HG02973 (cell line): ENCODE data around the gene COL3A1.

Experiments used
- ATAC-seq: cut with Tn5 transposase; IDR thresholded peaks from one replicate; pipeline ENCODE4 v1.9.1; 2021; ENCODE audit warnings: moderate library complexity; ENCODE audit not compliant: unreplicated experiment

COL3A1 gene

DNA sequence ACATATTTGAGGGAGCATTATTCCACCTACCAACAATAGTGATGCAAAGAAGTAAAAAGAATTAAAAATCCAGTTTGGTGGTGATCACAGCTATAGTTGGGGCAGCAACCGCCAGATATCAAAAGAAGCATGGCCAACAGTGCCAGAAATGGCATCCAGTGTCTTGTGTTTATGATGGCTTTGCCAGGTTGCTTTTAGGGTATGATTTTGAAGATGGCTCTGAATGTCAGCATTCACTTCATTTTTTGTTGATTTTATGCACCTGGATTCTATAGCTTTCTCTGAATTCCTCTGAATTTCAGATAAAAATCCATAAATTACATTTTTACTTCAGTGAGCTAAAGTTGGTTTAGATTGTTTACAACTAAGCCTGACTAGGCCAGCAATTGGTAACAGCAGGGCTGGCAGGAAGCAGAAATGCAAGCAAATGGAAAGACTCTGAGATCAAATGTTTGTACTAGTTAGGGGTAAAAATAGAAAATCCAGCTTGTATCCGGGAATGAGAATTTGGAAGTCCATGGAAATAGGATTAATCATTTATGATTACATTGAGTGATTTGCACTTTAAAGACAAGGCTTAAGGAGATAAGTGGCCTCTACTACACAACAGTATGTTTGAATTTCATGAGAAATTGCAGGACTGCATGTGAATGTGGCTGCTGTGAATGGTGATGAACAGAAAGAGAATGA is 40.4 kb downstream of the COL3A1 start:
- no peak for ATAC-seq

- no peak for ATAC-seq
Observed at GRCh38 chr2:189015359-189015758, 41.2 kb downstream of the COL3A1 start.

GRCh38 chr2:189016311-189016861 is 42.2 kb downstream of the COL3A1 start:
- no peak for ATAC-seq

DNA sequence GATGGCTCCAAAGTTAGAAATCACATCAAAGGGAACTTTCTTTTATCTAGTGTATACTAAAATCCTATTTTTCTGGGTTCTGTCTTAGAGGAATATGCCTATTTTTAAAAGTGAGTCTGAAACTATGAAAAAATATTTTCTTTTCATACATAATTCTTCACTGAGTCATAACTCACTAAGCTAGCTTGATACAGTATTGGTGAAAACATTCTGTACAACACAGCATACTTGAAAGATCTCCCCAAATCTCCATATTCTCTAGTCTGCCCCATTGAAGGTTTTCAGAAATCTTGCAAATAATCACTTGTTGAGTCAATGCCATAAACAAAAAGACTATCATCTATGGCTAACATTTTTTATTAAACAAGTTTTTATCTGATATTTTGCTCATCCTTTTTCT is 44.5 kb downstream of the COL3A1 start:
- ATAC-seq = no peak

- ATAC-seq = no peak
Observed at GRCh38 chr2:189020179-189020578, 46.0 kb downstream of the COL3A1 start.

DNA sequence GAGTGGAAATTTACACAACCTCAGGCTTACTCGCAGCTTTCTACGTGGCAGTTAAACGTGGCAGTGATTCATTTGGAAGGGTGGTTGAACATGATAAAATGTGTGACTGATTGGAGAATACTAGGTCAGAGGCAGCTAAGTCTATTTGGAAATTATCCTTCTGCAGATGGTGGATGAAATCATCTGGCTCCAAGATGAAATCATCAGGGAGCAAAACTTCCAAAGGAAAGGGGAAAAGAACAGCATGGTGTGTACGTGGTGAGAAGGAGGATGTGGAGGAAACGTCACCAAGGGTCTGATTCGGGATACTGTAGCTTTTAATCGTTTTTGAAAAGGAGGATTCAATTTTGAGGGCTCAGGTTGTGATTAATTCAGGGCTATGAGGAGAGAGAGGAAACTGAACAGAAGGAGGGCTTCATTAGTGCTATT is 47.9 kb downstream of the COL3A1 start:
- ATAC-seq = no peak

GRCh38 chr2:189022492-189022891 is 48.3 kb downstream of the COL3A1 start:
- ATAC-seq = no peak

GRCh38 chr2:189024901-189025618 is 50.9 kb downstream of the COL3A1 start:
- ATAC-seq = no peak

DNA sequence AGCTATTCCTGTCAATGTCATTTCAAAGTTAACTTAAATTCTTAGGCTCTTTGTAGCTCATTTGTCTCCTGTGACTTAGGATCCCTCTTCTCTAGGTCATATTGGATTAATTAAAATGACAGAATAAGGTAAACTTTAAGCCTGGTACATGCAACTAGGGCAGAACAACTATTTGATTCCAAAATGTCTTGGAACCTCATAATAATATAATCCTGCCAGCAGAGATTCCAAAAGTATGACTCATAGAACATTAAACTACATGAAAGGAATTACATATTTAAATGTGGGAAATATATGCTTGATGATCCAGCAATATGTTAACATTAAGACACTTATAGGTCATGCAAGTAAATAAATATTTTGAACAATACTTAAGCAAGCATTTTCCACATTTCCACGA is 63.3 kb downstream of the COL3A1 start:
- no peak for ATAC-seq

DNA sequence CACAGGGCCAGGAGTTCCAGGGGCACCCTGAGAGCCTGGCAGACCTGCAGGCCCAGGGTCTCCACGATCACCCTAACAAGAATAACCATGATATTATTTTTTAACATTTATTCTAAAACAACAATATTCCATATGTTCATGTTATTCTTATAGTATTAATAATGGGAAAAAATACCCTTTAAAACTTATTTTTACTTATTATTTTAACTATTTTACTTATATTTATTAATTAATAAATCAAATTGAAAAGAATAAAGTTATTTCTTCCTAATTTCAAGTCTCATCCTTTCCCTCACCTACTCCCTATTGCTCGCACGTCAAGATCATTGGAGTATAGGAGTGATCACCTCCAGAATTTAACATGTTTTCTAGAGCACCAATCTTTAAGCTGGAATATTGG is 71.7 kb downstream of the COL3A1 start:
- no peak for ATAC-seq

DNA sequence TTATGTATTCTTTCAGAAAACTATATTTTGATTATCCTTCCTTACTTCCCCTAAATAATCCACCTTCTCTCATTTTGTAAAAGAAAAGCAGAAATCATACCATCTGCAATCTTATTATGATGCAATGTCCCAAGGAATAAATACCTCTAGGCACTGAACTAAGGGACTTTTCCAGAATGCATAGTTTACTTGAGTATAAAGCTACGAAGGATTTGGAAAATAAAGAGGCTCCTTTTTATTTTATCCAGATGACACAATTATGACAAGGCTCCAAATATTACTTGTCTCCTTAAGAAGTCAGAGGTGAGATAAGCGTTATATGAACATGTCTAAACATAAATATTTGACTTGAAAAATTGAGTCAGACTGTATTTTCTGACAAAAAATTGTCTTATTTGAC is 72.1 kb downstream of the COL3A1 start:
- ATAC-seq = no peak

DNA sequence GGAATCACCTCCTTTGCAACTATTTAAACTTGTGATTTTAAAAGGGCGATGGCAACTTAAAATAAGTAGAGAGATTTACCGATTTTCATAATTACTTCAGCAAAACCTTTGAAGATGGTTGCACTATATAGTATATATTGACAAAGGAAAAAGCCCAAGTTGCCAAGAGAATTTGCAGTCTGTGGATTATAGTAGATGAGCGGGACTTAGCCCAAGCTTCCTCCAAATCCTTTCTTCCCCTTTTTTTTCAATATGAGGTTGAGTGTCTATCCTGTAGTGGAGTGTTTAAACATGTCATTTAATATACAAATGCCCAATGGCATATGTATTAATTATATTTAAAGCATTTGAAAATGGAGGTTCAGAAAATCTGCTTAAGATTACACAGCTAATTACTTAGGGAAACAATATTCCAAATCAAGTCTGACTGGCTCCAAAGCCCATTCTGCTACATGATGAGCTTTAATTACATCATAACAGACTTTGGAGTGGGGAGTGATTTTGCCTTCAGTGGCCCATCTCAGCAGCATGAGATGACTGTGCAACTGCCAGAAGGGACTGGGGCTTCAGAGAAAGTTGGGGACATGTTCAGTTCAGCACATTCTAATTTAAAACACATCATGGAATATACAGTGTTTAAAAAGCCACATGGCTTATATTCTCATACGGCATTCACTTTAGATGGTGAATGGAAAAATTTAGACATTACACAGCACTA is 73.2 kb downstream of the COL3A1 start:
- no peak for ATAC-seq

DNA sequence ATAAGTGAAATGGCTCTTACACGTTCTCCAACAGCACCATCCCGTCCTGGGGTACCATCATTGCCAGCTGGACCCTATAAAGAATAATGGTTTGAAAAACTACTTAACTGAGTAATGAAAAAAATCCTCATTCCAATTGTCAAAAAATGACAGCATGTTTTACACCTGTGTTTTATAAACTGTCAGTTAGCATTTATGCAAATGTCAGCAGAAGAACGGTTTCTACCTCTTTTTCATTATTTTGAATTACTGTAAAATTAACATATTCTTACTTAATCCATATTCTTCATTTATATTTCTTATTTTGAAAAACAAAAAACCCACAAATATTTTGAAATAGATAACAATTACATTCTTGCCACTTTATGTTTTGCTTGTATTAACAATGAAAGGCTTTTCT is 74.0 kb downstream of the COL3A1 start:
- no peak for ATAC-seq

DNA sequence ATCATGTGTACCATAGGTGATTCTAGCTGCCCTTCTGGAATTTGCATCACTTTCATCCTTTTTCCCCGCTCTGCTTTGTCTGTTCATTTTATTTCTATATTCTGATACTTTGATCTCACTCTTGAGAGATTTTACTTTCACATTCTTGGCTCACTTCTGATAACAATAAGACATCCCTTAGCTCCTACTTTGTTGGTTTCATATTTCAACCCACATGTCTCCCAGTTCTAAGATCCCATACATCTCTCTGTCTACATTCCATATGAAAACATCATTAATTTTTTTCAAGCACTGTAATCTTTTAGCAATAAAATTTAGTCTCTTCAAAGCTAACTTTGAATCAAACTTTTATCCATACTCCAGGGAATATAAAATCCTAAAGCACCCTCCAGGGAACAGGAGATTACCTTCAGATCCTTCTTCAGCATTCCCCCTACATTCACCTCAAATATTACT is 75.6 kb downstream of the COL3A1 start:
- no peak for ATAC-seq

DNA sequence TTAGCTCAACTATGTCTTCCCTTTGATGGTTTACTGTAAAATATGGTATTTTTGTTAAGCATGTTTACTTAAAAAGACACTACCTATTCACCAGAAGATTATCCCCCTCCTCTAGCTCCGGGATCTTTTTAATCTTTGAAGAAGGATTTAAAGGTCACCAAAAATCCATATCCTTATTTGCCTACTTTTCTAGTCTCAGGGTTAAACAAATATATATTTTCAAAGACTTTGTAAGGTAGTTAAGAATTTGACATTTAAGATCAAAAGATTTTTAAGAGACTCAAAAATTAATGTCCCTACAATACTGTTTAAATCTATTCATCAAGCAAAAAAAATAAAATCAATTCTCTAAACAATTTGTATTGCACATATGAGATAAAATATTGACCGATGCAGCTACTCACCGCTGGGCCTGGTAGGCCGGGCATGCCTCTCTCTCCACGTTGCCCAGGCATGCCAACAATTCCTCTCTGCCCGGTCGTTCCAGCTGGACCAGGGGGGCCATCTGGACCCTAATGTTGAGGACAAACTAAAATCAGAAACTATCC is 76.1 kb downstream of the COL3A1 start:
- no peak for ATAC-seq

DNA sequence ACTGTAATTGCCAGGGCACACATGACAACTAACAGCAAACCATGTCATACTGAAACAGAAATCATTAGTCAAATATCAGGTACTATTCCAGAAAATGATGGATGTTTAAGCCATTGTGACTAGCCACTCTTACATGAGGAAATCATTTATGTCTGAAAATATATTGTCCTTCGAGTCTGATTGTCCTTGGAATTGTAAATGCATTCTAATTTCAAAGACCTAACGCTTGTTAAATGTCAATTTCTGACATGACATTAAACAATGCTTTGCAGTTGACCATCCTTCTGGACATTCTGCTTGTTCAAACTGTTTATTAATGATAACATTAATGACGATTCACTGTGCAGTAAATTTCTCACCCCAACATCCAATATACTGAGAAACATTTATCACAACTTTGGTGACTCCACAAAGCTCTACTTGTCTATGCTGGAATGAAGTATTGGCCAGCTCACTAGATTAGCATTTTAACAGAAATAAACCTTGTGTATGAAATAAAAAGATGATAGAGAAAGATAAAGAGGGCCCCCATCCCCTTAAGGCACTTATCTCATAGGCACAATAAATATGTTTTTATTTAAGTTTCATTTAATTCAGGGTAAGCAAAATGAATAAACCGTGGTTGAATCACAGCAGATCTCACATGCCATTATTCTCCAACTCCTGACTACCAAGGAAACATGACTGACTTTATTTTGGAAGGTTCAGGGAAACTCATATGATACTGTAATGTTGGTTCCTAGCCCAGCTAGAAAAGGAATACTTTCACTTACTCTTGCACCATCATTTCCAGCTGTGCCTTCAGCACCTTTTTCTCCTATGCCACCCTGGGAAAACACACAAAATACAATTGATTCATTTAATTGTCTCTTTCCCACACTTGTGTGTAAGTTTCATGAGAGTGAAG is 82.3 kb downstream of the COL3A1 start:
- no peak for ATAC-seq

DNA sequence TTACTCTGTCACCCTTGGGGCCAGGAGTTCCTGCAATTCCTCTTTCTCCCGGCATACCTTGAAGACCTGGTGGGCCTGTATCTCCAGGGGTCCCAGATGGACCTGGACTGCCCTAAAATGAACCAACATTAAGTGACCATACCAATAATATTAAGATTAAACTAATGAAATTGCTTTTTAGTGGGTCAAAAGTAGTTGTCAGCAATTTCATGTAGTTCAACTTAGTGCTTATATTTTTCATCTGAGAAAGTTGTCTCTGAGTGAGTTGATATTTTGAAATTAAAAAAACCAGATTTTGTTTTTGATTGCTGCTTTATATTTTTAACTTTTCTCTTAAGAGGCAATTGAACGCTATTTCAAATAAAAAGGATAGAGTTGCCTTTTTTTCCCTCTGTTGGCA is 83.1 kb downstream of the COL3A1 start:
- no peak for ATAC-seq

- no peak for ATAC-seq
Observed at GRCh38 chr2:189060096-189060642, 86.0 kb downstream of the COL3A1 start.
